ENCODE measurements around the gene RAB22A. TPM values are rescaled to one million over a fixed set of nuclear protein-coding genes. Genes with fewer than 3 reads are reported as not detected.
A peak's percentile ranks its signal among the peaks of the same experiment; 100 is the strongest.

RAB22A gene, protein sequence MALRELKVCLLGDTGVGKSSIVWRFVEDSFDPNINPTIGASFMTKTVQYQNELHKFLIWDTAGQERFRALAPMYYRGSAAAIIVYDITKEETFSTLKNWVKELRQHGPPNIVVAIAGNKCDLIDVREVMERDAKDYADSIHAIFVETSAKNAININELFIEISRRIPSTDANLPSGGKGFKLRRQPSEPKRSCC
- 9.1 and 11.1 TPM in 2 replicates for total RNA-seq

- peak; percentile 50 to 88 for DNase-seq (ENCODE audit: low read depth in 2 of 2)
These were observed at the start of gene RAB22A for GRCh38 chr20:58309591-58310290. RAB22A (plus strand) TSS chr20:58309715; CDS start chr20:58309977, 262 bp downstream.

DNA sequence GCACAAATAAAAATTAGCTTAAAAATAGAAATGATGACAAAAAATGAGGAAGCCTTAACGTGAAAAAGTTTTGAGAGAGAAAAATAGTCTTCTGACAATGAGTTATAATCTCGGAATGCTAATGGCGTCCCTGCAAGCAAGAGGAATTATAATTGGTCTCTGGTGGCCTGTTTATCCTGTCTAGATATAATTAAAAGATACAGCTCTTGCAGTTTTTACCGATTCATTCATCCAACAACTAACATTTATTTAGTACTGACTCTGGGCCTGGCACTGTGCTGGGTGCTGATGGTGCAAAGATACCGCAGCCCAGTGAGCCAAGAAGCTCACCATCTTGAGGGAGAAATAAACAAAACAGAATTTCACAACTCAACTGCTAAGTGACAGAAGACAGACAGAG lies 49.5 kb upstream of the RAB22A start:
- no peak for DNase-seq (ENCODE audit: low read depth in 2 of 2)

- no peak for DNase-seq (ENCODE audit: low read depth in 2 of 2)
These were observed 47.9 kb upstream of the RAB22A start for GRCh38 chr20:58261660-58262059.

- DNase-seq (ENCODE audit: low read depth in 2 of 2): no peak
These were observed 45.2 kb upstream of the RAB22A start for GRCh38 chr20:58264271-58264670.

DNA sequence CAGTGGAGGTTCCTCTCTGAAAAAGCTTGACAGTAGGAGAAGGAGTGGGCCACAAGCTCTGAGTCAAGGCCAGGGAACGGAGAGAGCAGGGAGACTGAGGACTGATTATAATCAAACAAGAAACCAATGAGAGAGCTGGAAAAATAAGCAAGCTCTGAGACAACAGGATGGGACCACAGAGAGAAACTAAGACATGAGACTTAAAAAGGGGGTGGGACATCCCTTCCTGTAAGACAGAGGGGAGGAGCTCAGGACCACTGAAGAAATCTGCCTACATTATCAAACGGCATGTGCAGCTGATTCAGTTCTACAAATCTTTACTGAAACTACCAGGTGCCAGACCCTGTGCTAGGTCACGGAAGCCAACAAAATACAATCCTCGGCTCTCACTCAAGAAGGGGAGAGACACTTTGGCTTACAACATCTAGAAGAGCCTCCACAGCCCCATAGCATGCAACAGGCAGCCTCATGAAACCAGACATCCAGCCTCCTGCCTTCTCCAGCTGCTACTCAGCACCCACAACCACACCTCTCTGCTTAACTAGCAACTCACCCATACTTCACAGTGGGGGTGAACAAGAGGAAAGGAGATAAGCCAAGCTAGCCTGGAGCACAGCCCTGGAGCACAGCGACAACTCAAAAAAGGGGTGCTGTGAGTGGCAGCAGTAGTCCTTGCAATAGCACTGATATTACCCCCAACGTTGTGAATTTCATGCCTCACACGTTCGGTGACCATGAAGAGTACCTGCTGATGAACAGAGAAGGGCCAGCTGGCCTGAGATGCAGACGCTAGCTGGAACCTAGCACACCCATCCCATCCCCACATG lies 41.9 kb upstream of the RAB22A start:
- no peak for DNase-seq (ENCODE audit: low read depth in 2 of 2)

GRCh38 chr20:58268421-58268821 lies 41.1 kb upstream of the RAB22A start:
- DNase-seq (ENCODE audit: low read depth in 2 of 2): no peak

GRCh38 chr20:58268936-58269619 lies 40.4 kb upstream of the RAB22A start:
- DNase-seq (ENCODE audit: low read depth in 2 of 2): peak in 1 of 2 donors; percentile 35

- DNase-seq (ENCODE audit: low read depth in 2 of 2): no peak
These were observed 37.7 kb upstream of the RAB22A start for GRCh38 chr20:58271606-58272351.

DNA sequence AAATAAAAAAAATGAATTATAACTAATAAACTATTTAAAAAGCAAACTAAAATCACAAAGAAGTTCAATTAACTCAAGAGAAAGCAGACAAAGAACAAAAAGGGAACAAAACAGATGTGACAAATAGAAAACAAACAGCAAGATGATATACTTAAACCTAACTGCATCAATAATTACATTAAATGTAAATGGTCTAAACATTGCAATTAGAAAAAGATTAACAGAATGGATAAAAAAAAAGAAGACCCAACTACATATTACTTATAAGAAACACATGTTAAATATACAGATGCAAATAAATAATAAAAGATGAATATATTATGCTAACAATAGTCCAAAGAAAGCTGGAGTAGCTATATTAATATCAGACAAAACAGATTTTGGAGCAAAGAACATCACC lies 35.1 kb upstream of the RAB22A start:
- DNase-seq (ENCODE audit: low read depth in 2 of 2): no peak

DNA sequence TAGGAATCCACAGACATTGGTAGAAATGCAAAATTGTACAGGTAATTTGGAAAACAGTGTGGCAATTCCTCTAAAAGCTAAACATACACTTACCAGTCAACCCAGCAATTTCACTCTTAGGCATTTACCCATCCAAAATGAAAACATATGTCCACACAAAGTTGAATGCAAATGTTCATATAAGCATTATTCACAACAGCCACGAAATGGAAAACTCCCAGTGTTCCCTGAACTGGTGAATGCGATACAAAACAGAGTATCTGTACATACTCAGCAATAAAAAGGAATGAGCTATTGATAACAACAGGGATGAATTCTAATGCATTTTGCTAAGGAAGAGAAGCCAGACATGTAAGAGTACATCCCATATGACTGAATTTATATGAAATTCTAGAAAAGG lies 32.4 kb upstream of the RAB22A start:
- DNase-seq (ENCODE audit: low read depth in 2 of 2): no peak

DNA sequence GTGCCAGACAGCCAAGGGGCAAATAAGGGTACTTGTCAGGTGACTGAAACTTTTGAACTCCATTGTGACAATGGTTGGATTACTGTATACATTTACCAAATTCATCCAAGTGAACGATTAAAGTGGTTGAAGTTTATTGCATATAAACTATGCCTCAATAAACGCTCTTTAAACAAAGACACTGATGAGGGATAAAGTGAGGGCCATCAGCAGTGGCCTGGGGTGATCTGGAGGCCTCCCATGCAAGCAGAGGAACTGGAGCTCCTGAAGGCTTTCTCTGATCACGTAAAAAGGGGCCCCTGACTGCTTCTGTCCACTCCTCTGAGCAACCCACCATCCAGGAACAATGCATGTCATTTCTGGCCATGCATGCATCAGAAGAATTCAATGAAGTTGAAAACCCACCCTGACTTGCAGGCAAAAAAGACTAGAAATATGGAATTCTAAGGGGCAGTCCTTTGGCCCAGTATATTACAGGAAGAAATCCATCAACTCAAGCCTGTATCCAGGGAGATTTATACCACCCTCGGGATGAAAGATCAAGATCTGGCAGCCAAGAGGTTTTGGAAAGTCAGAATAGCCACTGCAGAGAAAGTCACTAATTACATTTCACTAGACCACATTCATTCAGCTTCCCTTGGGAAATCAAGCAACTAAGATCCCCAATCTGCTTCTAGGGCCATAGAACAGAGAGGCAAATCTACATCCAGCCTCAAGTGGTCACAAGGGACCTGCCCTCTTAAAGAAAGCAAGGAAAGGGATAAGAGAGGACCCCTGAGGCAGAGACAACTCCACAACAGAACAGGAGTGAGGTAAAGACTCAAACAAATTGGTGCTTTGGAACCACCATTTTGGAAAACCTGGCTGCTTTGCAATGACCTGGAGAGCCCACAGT lies 31.7 kb upstream of the RAB22A start:
- no peak for DNase-seq (ENCODE audit: low read depth in 2 of 2)

- DNase-seq (ENCODE audit: low read depth in 2 of 2): no peak
These were observed 22.8 kb upstream of the RAB22A start for GRCh38 chr20:58286729-58287128.

GRCh38 chr20:58287638-58288037 lies 21.9 kb upstream of the RAB22A start:
- DNase-seq (ENCODE audit: low read depth in 2 of 2): peak in 1 of 2 donors; percentile 28

- DNase-seq (ENCODE audit: low read depth in 2 of 2): no peak
These were observed 20.4 kb upstream of the RAB22A start for GRCh38 chr20:58289143-58289542.

DNA sequence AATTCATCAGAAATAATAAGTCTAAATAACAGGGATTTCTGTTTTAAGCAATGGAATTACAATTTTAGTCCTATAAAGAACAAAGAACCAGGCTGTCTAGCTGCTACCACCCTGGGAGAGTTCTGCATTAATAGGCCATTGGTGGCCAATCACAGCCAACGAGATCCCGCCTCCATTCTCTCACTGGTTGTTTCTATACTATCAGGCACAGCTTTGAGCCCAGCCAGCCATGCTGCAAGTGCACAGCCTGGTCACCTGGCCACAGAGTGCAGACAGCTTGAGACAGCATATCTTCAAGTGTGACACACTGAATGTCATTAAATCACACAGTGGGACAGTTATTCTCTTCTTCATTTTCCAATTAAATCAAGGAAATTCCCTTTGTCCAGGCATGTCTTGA lies 16.1 kb upstream of the RAB22A start:
- no peak for DNase-seq (ENCODE audit: low read depth in 2 of 2)

- no peak for DNase-seq (ENCODE audit: low read depth in 2 of 2)
These were observed 14.7 kb upstream of the RAB22A start for GRCh38 chr20:58294497-58295455.

DNA sequence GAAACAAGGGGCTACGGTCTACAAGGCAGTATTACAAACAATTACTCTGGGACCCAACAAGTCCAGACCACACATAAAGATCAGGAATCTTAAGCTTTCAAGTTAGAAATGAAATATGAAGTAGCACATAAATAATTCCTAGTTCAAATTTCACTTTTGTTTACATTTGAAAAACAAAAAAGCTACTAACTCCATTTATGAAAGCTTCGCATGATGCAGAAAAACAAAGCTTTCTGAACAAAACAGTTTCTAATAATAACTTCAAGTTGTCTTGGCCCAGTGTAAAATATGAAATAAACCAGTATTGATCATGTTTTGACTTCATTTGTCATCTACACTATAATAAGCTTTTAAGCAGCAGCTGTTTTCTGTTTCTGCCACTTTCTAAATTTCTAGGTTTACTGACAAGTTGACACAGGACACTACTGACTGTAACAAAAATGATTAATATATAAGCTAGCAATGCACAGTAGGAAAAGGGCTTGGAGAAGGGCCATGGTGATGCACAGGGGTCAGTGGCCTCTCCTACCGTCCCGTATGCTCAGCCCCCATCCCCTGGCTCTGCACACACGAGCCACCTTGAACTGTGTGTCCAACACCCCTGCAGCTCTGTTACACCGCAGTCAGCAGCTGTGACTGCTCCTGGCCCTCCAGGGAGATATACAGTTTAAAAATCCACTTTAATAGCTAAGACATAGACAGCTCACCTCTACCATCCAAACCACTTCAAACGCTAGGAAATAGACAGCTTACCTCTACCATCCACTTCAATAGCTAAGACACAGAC lies 13.3 kb upstream of the RAB22A start:
- no peak for DNase-seq (ENCODE audit: low read depth in 2 of 2)

- DNase-seq (ENCODE audit: low read depth in 2 of 2): no peak
These were observed 12.1 kb upstream of the RAB22A start for GRCh38 chr20:58297394-58297793.
